Fibroblast of villous mesenchyme (primary cell): ENCODE results near the gene ZNF512B. TPM values are rescaled to one million over a fixed set of nuclear protein-coding genes. Genes with fewer than 3 reads are reported as not detected.

ENCODE experiments used
- DNase-seq: peaks from one replicate; pipeline ENCODE4 v3.0.0-alpha.2; 2010; ENCODE audit warnings: low read depth
- H3K4me3 ChIP-seq: 2 replicates; pipeline ENCODE4 v1.5.1; 2011; ENCODE audit warnings: low read depth, mild to moderate bottlenecking, low read length
- total RNA-seq: library from RNA; depleted of rRNA; stranded (reverse); fragments of >200 nt; gene quantifications from 2 replicates; pipeline ENCODE4 v1.2.3, GENCODE V29; 2012
- TF ChIP-seq, protein P1 (sequence below): IDR thresholded peaks from 2 replicates; pipeline ENCODE4 v1.5.1; 2012; ENCODE audit warnings: low read depth, mild to moderate bottlenecking, low read length; ENCODE audit not compliant: insufficient read depth

ZNF512B gene
- total RNA-seq, 1 donor: 13.8 TPM

DNA sequence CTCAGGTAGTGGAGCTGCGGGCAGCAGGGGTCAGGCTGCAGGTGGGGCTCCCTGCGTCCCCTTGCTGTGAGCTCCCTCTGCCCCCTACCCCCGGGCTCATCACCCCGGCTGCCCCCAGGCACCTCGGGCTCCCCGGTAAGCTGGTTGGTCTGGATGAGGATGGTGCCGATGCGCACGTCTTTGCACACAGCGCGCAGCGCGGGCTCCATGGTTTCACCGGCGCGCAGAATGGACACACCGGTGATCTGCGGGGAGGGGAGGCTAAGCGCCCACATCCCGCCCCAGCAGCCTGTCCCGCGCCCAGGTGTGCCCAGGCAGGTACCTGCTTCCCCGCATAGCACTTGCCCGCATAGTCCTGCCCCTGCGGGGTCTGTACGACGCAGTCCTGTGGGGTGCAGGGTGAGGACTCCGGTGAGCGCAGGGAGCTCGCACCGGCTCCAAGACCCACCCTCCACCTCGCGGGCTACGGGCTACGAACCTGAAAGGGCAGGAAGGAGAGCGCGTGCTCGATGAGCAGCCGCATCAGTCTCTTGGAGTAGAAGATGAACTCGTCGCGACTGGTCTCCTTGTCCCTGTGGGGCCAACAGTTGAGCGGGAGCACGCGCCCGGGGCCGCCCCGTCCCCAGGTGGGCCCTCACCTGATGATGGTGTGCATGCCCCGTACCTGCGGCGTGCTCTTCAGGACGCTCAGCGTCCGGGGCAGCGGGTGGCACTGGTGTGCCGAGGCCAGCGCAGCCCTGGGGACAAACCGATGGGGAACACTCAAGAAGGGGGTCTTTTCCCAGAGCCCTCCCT lies 29.1 kb downstream of the ZNF512B start:
- H3K4me3 ChIP-seq: no peak overlapping the region
- DNase-seq: no peak
- TF ChIP-seq, protein P1, sequence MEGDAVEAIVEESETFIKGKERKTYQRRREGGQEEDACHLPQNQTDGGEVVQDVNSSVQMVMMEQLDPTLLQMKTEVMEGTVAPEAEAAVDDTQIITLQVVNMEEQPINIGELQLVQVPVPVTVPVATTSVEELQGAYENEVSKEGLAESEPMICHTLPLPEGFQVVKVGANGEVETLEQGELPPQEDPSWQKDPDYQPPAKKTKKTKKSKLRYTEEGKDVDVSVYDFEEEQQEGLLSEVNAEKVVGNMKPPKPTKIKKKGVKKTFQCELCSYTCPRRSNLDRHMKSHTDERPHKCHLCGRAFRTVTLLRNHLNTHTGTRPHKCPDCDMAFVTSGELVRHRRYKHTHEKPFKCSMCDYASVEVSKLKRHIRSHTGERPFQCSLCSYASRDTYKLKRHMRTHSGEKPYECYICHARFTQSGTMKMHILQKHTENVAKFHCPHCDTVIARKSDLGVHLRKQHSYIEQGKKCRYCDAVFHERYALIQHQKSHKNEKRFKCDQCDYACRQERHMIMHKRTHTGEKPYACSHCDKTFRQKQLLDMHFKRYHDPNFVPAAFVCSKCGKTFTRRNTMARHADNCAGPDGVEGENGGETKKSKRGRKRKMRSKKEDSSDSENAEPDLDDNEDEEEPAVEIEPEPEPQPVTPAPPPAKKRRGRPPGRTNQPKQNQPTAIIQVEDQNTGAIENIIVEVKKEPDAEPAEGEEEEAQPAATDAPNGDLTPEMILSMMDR: no peak

DNA sequence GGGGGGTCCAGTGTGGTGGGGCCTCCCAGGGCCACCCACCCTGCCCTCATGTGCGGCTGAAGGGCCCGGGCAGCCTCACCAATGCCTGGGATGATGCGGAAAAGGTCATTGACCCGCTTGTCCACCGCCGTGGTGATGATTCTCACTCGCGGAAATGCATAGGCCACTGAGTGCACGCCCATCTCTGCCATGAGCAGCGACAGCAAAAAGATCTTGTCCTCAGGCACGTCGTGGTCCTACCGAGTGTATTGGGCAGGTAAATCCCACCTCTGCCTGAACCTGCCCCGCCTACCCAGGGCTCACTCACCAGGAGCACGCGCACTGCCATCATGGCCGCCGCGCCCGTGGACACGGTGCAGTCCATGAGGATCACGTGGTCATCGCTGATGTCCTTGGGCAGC lies 29.7 kb downstream of the ZNF512B start:
- no peak for DNase-seq
- no peak overlapping the region for H3K4me3 ChIP-seq
- TF ChIP-seq, protein P1: no peak

DNA sequence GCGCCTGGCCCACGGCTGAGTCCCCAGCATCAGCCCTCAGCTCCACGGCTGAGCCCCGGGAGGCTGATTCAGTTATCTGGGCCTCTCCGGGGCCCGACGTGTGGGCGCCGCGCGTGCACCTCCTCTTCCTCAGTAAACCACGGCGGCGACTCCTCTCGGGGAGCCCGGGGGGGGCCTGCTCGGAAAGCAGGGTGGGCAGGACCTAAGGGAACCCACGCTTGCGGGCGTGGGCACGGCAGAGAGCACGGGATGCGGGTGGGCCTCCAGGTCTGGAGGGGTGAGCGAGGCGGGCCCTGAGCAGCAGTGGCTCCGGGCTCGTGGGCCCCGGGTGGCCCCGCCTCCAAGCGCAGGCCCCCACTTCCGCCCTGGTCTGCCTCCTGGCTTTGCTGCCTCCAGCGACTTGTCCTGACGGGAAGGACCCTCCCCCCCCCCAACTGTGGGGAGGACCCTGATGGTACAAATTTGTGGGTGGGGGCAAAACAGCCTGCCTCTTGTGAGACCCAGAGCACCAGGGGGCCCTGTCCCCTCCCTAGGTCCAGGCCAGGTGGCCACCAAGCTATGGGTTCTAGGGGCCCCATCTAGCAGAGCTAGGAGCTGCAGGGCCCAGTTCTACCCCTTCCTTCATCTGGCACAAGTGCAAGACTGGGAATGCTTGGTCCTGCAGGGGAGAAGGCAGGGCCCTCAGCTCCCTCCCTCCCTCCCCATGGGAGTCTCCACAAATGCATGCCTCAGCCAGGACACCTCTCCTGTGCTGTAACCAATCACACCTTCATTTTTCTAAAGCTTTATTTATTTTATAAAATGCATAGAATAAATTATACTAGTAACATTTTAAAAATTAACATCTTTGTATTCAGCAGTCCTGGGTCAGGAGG lies 30.4 kb downstream of the ZNF512B start:
- no peak for DNase-seq
- H3K4me3 ChIP-seq: no peak overlapping the region
- TF ChIP-seq, protein P1: no peak

DNA sequence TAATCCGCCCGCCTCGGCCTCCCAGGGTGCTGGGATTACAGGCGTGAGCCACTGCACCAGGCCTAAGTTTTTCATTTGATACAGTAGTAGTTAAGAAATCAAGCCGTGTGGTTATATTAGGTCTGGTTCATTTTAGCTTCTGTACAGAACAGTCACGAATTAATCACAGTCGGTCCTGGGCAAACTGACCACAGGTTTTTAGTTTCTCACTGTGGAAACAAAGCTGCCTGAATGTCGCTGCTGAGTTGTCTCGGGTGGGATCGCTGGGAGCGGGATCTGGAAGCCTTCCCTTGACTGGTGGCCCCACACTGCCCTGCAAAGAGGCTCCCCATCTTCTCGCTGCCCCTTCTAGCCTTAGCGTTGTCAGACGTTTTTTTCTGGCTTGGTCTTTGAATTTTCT lies 32.1 kb downstream of the ZNF512B start:
- DNase-seq: no peak
- TF ChIP-seq, protein P1: no peak
- no peak overlapping the region for H3K4me3 ChIP-seq

DNA sequence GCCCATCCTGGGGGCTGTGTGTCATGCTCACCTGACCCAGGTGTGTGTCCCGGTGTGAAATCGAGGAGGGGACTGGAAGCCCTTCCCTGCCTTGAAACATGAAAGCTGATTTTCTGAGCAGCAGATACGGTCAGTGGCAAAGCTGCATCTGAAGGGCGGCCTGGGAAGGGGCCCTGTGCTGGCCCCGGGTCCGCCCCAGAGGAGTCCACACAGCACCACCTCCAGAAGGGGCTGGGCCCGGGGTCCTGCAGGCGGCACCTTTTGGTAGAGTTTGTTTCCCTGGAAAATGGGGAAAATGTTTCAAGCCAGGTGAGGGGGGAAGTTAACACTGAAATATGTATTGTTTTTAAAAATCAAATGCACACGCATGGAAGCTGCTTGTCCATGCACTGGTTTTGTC lies 34.3 kb downstream of the ZNF512B start:
- no peak overlapping the region for H3K4me3 ChIP-seq
- DNase-seq: no peak
- TF ChIP-seq, protein P1: no peak

DNA sequence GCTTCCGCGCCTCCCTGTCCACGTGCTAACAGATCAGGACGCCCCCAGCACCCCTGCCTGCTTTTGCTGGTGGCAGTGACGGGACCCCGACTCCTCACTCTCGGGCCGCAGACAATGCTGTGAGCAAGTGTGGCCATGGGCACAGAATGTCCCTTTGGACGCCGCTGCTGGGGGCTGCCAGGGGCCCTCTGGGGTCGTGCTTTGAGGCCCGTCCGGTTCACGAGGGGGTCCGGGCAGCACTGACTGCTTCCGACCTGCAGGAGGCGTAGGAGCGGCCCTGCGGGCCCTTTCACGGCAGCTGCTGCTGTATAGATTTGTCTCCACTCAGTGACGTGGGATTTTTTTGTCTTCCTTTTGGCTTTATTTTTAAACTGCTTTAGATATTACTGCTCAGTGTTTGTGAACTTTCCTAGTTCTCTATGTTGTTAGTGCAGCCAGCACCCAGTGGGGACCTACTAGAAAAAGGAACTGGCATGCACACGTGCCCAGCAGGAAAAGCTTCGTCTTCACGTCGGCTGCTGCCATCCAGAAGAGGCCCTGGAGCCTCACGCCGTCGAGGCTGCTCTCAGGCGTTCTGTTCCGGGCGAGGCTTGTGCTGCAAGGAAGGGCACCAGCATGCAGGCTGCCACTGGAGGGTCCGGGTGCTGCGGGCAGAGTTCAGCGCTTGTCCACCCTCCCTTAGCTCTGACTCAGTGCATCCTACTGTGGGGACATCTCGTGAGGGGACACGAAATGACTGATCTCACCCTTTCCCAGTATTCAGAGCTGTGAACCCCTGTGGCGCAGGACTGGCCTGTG lies 35.3 kb downstream of the ZNF512B start:
- DNase-seq: no peak
- no peak overlapping the region for H3K4me3 ChIP-seq
- TF ChIP-seq, protein P1: peak; percentile 33
